Measurements from ENCODE around the gene PIK3CD. TPM values are rescaled to one million over a fixed set of nuclear protein-coding genes. Genes with fewer than 3 reads are reported as not detected.
A peak's percentile ranks its signal among the peaks of the same experiment; 100 is the strongest.

PIK3CD gene
- total RNA-seq, 4 donors from 2014 or later, result 4.1 to 11.8 (median 7.7) TPM

- Histone ChIP-seq H3K27ac (no peak overlapping the region), H3K36me3 (peaks cover 10 to 61% (median 14%) of the 10 kb centered on the region in 3 donors), H3K4me1 (no peaks in the 10 kb centered on the region), H3K9me3 (no peaks in the 10 kb centered on the region), H3K4me3 (no peak overlapping the region), H3K27me3 (peaks cover 0 to 4% (median 0%) of the 10 kb centered on the region in 4 donors)
- intact Hi-C loops (cut with DNase I), result no loop called here
- no peak for DNase-seq
- 90% methylated on average over 10 of the region's 20 CpGs; no CpG with 5 or more reads in 1 of the 2 donors for WGBS, 2 donors
- TF ChIP-seq CTCF (IDR thresholded peaks at IDR 0.05) (no peak), POLR2A (IDR thresholded peaks at IDR 0.05) (no peak)
Measured at GRCh38 chr1:9612871-9613624, 38.5 kb upstream of the PIK3CD start.

GRCh38 chr1:9613625-9614299 is 37.8 kb upstream of the PIK3CD start:
- intact Hi-C loops (cut with DNase I), result no loop called here
- no peak for TF ChIP-seq CTCF (IDR thresholded peaks at IDR 0.05)
- no peak for TF ChIP-seq POLR2A (IDR thresholded peaks at IDR 0.05)
- no peak for DNase-seq
- Histone ChIP-seq H3K9me3 (no peaks in the 10 kb centered on the region), H3K4me3 (no peak overlapping the region), H3K36me3 (peaks cover 10 to 54% (median 14%) of the 10 kb centered on the region in 3 donors), H3K4me1 (no peaks in the 10 kb centered on the region), H3K27ac (no peak overlapping the region), H3K27me3 (peaks cover 0 to 10% (median 0%) of the 10 kb centered on the region in 4 donors)
- 85 to 87% methylated on average over 6 of the region's 17 CpGs for WGBS, 2 donors

- H3K4me3 ChIP-seq, result no peak overlapping the region
- intact Hi-C loops (cut with DNase I), result no loop called here
- H3K27ac ChIP-seq, result no peak overlapping the region
- no peak for DNase-seq
- peaks cover 4 to 36% (median 5%) of the 10 kb centered on the region in 3 donors for H3K36me3 ChIP-seq
- H3K9me3 ChIP-seq, result no peaks in the 10 kb centered on the region
- peak in 5 of 6 experiments; percentile 31 to 69 (median 53) for TF ChIP-seq CTCF (IDR thresholded peaks at IDR 0.05)
- no peak for TF ChIP-seq POLR2A (IDR thresholded peaks at IDR 0.05)
- H3K27me3 ChIP-seq, result peaks cover 0 to 22% (median 0%) of the 10 kb centered on the region in 4 donors
- H3K4me1 ChIP-seq, result no peaks in the 10 kb centered on the region
- WGBS, 2 donors, result 19 to 33% methylated on average over 3 to 5 of the region's 16 CpGs
Measured at GRCh38 chr1:9615316-9616063, 36.0 kb upstream of the PIK3CD start.

DNA sequence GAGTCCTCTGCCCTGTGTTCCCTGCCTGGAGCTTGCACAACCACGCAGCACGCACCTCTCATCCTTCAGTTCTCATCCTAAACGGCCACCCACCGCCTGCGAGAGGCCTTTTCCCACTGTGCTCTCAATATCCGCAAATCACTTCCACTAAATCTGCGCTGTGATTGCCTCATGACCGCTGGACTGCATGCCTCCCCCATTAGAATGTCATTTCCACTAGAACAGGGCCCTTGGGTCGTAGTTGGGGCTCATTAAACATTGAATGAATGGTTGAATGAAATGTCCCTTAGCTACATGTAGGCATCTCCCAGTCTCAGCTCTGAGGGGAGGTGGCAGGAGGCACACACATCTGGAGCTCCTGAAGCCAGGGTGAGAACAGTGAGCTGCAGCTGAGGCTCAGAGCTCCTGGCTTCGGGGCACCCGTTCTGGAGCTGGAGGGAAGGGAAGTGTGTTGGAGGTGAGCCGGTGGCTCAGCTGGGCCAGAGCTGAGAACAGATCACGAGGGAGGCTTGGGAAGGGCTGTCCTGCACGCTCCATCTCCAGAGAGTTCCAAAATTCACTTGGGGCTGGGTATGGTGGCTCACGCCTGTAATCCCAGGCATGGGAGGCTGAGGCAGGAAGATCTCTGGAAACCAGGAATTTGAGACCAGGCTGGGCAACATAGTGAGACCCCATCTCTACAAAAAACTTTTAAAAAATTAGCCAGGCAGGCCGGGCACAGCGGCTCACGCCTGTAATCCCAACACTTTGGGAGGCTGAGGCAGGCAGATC is 32.4 kb upstream of the PIK3CD start:
- no peaks in the 10 kb centered on the region for H3K9me3 ChIP-seq
- no peaks in the 10 kb centered on the region for H3K4me1 ChIP-seq
- 73 to 75% methylated on average over 12 to 14 of the region's 18 CpGs for WGBS, 2 donors
- peaks cover 0 to 22% (median 0%) of the 10 kb centered on the region in 4 donors for H3K27me3 ChIP-seq
- no peak for TF ChIP-seq POLR2A (IDR thresholded peaks at IDR 0.05)
- no peak for TF ChIP-seq CTCF (IDR thresholded peaks at IDR 0.05)
- intact Hi-C loops (cut with DNase I), result no loop called here
- DNase-seq, result no peak
- no peak overlapping the region for H3K27ac ChIP-seq
- H3K36me3 ChIP-seq, result peaks cover 0 to under 1% (median 0%) of the 10 kb centered on the region in 3 donors
- H3K4me3 ChIP-seq, result no peak overlapping the region

All from esophagus squamous epithelium (tissue), 5 donors.